Nasal cavity respiratory epithelium epithelial cell of viscerocranial mucosa (primary cell): Measurements from ENCODE around the gene FGFBP2. TPM values are rescaled to one million over a fixed set of nuclear protein-coding genes. Genes with fewer than 3 reads are reported as not detected.

Experiments
- total RNA-seq: library from RNA; depleted of rRNA; stranded (reverse); fragments of >200 nt; gene quantifications from 2 replicates; pipeline ENCODE4 v1.2.3, GENCODE V29; 2014

The FGFBP2 gene, protein sequence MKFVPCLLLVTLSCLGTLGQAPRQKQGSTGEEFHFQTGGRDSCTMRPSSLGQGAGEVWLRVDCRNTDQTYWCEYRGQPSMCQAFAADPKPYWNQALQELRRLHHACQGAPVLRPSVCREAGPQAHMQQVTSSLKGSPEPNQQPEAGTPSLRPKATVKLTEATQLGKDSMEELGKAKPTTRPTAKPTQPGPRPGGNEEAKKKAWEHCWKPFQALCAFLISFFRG
- total RNA-seq: not detected in 2 replicates

DNA sequence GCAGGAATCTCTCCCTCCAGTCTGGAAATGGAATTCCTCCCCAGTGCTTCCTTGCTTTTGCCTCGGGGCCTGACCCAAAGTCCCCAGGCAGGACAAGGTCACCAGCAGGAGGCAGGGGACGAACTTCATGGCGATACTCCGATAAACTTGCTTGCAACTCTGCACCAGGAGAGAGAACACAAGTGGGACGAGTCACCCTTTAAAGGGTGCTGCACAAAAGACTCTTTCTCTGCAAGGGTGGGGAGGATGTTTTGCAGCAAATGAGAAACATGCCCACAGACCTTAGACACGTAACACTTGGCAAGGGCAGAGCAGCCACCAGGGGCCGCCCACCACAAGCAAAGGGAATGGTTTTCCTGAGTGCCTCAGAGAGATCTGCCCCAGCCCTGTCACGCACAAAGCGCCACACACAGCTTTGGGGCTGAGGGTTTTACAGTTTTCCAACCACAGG, at the start of gene FGFBP2:
Gene FGFBP2 (minus strand): TSS at position 175 of the 451 bp plus-strand sequence. CDS start 46 bp downstream, at position 129.

DNA sequence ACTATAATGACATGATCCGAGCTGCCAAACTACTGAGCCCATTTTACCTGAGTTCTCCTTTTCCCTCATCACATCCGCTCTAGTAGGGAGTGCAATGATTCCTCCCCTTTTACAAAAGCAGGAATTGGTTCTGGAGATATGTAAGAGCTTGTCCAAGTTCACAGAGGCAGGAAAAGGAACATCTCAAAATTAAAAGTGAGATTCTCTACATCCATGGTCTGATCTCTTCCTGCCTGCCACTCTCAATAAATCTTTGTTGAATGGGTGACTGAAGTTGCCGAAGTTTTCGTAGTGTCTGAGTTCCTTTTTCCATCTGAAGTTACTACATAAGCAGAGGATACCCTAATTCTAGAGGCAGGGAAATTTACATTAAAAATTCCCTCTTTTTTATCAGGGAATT, 24.3 kb downstream of the FGFBP2 start, which contains the start of gene FGFBP1:
Gene FGFBP1 (minus strand): TSS at position 101 of the 400 bp plus-strand sequence. CDS start 2,108 bp downstream, outside the sequence.

Other genes starting within 250 kb of the FGFBP2 start
- gene CD38, start 184.8 kb downstream of the FGFBP2 start, total RNA-seq: 0.14 TPM in 1 of 2 replicates, not detected in the other
- 12.5 and 47.8 TPM in 2 replicates for gene FGFBP1, start 24.4 kb downstream of the FGFBP2 start, total RNA-seq
- 0.34 and 1.4 TPM in 2 replicates for gene PROM1, start 120.8 kb upstream of the FGFBP2 start, total RNA-seq